GM12878 (cell line): ENCODE results near the gene GEMIN5. TPM values are rescaled to one million over a fixed set of nuclear protein-coding genes. Genes with fewer than 3 reads are reported as not detected.

Experiments
- ATAC-seq: fragments of 200-7000 bp; cut with Tn5 transposase; 3 replicates; pipeline ENCODE4 v1.9.1; 2020; ENCODE audit warnings: mild to moderate bottlenecking, moderate library complexity
- BruUV-seq: library from RNA; stranded (reverse); fragments of 400-500 nt; replicated peaks from 2 replicates; lab custom pipeline; 2021; lab: Mats Ljungman, UMichigan
- CTCF ChIA-PET: fragments of 300-600 bp; sonication (Branson Sonifier 250); formaldehyde crosslinking; extraction: SDS; loops from one replicate; lab custom pipeline; 2021; ENCODE audit warnings: inconsistent platforms; lab: Yijun Ruan, JAX
- POLR2A ChIA-PET: fragments of 350-600 bp; formaldehyde crosslinking; extraction: SDS; loops from one replicate; lab custom pipeline; 2021; ENCODE audit warnings: inconsistent platforms; lab: Charles Lee
- RAD21 ChIA-PET: fragments of 300-600 bp; sonication (Branson Sonifier 250); formaldehyde crosslinking; loops from one replicate; lab custom pipeline; 2023; ENCODE audit warnings: antibody characterized with exemption; ENCODE audit not compliant: unreplicated experiment; lab: Charles Lee
- SMC1A ChIA-PET: fragments of 300-600 bp; sonication (Branson Sonifier 250); formaldehyde crosslinking; loops from one replicate; lab custom pipeline; 2023; ENCODE audit not compliant: unreplicated experiment, uncharacterized antibody; lab: Charles Lee
- DNase-seq: peaks from one replicate; pipeline ENCODE4 v3.0.0-alpha.2; 2011; ENCODE audit warnings: low read depth, low spot score
- FAIRE-seq: peaks from 3 replicates; lab custom pipeline; 2011; peaks lifted over from hg19 to GRCh38; lab: Jason Lieb, UNC
- H2AFZ ChIP-seq: 2 replicates; pipeline ENCODE4 v1.6.0; 2011; ENCODE audit warnings: low read depth, low read length, control low read depth; ENCODE audit not compliant: control insufficient read depth
- H3K27ac ChIP-seq: 2 replicates; pipeline ENCODE4 v1.5.1; 2011; ENCODE audit warnings: control low read depth; ENCODE audit not compliant: control insufficient read depth, insufficient read depth
- H3K27me3 ChIP-seq, 2 experiments: replicated peaks in 1 of 2; 2 replicates each; pipeline versions ENCODE4 v1.6.0 to v1.6.1; 2011; ENCODE audit warnings: low read length in 1 of 2; ENCODE audit not compliant: control insufficient read depth in 2 of 2, insufficient read depth in 2 of 2
- H3K36me3 ChIP-seq, 2 experiments: 2 replicates each; pipeline ENCODE4 v1.5.1; 2011; ENCODE audit warnings: low read length in 1 of 2; ENCODE audit not compliant: control insufficient read depth in 2 of 2, insufficient read depth in 2 of 2
- H3K4me1 ChIP-seq: 2 replicates; pipeline ENCODE4 v1.6.1; 2011; ENCODE audit warnings: mild to moderate bottlenecking, low read length, moderate library complexity, mixed read lengths; ENCODE audit not compliant: control insufficient read depth, insufficient read depth
- H3K4me2 ChIP-seq: 2 replicates; pipeline ENCODE4 v1.6.0; 2011; ENCODE audit warnings: control low read depth; ENCODE audit not compliant: control insufficient read depth, insufficient read depth
- H3K4me3 ChIP-seq: fragments of 200-600 bp; sonication (generic); 2 replicates; pipeline ENCODE4 v1.5.1; 2016
- H3K79me2 ChIP-seq: 2 replicates; pipeline ENCODE4 v1.6.0; 2011; ENCODE audit warnings: low read length; ENCODE audit not compliant: control insufficient read depth, insufficient read depth
- H3K9ac ChIP-seq: 2 replicates; pipeline ENCODE4 v1.8.0; 2011; ENCODE audit warnings: low read length, control low read depth, mixed read lengths; ENCODE audit not compliant: control insufficient read depth, insufficient read depth
- H3K9me3 ChIP-seq: replicated peaks from 3 replicates; pipeline ENCODE4 v1.5.1; 2011; ENCODE audit warnings: mild to moderate bottlenecking, low read length; ENCODE audit not compliant: control insufficient read depth, insufficient read depth
- H4K20me1 ChIP-seq: 2 replicates; pipeline ENCODE4 v1.6.0; 2011; ENCODE audit not compliant: control insufficient read depth, insufficient read depth
- BCL11A ChIP-seq: IDR thresholded peaks from 2 replicates; pipeline ENCODE4 v1.6.1; 2011; ENCODE audit warnings: low read depth, low read length
- CREB1 ChIP-seq: IDR thresholded peaks from 2 replicates; pipeline ENCODE4 v1.6.1; 2012; ENCODE audit warnings: low read depth, mild to moderate bottlenecking, inconsistent platforms
- GABPA ChIP-seq: IDR thresholded peaks from 2 replicates; pipeline ENCODE4 v1.6.1; 2014; ENCODE audit warnings: antibody characterized with exemption, low read depth, mild to moderate bottlenecking, inconsistent platforms
- IKZF1 ChIP-seq: fragments of 450-650 bp; conservative IDR thresholded peaks from 2 replicates; pipeline ENCODE4 v1.6.1; 2017; ENCODE audit warnings: antibody characterized with exemption, mild to moderate bottlenecking
- MEF2A ChIP-seq: IDR thresholded peaks from 2 replicates; pipeline ENCODE4 v1.6.1; 2011; ENCODE audit warnings: low read depth, mild to moderate bottlenecking, low read length, moderate library complexity; ENCODE audit not compliant: insufficient read depth
- MYB ChIP-seq: fragments of 150-350 bp; IDR thresholded peaks from 2 replicates; pipeline ENCODE4 v1.6.1; 2014; ENCODE audit warnings: mild to moderate bottlenecking, low read depth, low read length, borderline replicate concordance
- ZSCAN29 ChIP-seq: fragments of 450-650 bp; IDR thresholded peaks from 2 replicates; pipeline ENCODE4 v1.6.1; 2017; ENCODE audit warnings: mild to moderate bottlenecking, moderate library complexity
- WGBS: methylation state at CpG from one replicate; pipeline ENCODE4 v1.1.6; 2016; ENCODE audit warnings: low lambda C conversion rate; ENCODE audit not compliant: insufficient replicate concordance, insufficient coverage; ENCODE audit errors: missing lambda C conversion rate; 5-methylcytosine and 5-hydroxymethylcytosine counted together
- in situ Hi-C: fragments of 300-500 bp; cut with MboI; formaldehyde crosslinking; loops from 9 replicates; pipeline ENCODE4 v1.14.3; 2018; ENCODE audit warnings: mixed read lengths
- intact Hi-C: fragments of 100-400 bp; cut with micrococcal nuclease; formaldehyde crosslinking; loops from one replicate; pipeline ENCODE4 v1.14.2; 2022; ENCODE audit not compliant: unreplicated experiment
- polyA plus RNA-seq, 11 experiments: library from polyadenylated mRNA; depleted of rRNA in 4 of 11; unstranded in 6 of 11; stranded (reverse) in 5 of 11; fragments of >200 nt; fragmentation: Nextera tagmentation in 4 of 11; fragmentation: Illumina TruSeq in 1 of 11; extraction: Ambion mirVana in 4 of 11; extraction: Trizol in 1 of 11; gene quantifications; 1 replicate in 1 of 11; 2 replicates in 10 of 11; pipeline versions ENCODE4 v1.2.1 to v1.2.3, GENCODE V29; 2011 to 2016; ENCODE audit warnings: inconsistent platforms in 2 of 11, missing spikeins in 2 of 11, low read depth in 1 of 11
- total RNA-seq, 4 experiments: library from RNA; depleted of rRNA in 3 of 4; stranded (reverse); fragments of >200 nt in 3 of 4; fragmentation: Illumina TruSeq in 1 of 4; extraction: Trizol in 1 of 4; gene quantifications; 2 replicates each; pipeline versions ENCODE4 v1.2.1 to v1.2.3, GENCODE V29; 2013 to 2021

Gene GEMIN5
- total and polyA plus RNA-seq, 10 of the 15 experiments (the other 5 are each of a cell fraction or from before 2014, with no cell fraction given), result 6.3 to 29.8 (median 23.3) TPM

DNA sequence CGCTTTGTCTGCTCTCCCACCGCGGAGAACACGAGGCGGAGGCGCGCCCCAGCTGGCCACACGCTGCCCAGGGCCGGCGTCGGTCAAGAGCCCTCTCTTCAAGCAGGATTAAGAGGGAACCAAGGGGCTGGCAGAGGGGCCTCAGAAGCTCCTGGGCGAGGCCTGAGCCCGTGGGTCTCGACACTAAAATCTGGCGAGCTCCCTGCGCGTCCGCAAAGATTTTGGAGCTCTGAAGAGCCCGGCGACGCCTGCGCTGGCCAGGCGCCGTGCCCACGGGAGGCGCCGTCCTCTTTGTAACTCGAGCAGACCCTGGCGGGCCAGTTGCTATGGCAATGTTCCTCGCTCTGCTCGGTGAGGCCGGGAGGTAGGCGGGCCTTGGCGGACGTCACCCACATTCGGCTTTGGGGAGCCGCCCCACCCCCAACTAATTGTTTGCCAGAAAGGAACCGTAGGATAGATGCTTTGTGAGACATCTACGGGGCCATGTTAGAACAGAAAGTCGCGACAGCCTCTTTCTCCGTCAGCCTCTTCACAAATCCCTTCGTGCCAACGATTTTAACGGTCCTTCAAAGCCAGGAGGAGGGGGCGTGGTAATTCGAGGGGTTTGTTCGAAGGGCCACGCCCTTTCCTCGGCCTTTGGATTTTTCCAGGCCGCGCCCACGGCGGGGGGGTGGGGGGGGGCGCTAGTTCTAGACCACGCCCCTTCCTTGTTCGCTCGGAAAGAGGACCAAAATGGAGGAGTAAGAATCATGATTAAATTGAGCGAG is 80.3 kb downstream of the GEMIN5 start (continued):
- TF ChIP-seq BCL11A (0 out of 2 replicates have a peak, but pooled peaks have one; percentile 3), IKZF1 (peak; percentile 59), ZSCAN29 (no peak)

DNA sequence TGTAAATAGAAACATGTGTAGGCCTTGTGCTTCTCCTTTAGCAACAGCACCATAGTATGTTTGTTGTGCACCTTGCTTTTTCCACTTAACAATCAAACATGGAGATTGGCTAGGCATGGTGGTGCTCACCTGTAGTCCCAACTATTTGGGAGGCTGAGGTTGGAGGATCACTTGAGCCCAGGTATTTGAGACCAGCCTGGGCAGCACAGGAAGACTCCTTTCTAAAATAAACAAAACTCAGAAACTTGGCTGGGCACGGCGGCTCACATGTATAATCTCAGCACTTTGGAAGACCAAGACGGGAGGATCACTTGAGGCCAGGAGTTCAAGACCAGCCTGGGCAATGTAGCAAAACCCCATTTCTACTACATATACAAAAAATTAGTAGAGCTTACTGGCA is 86.7 kb downstream of the GEMIN5 start:
- intact Hi-C loops, result no loop called here
- no peak overlapping the region for H3K9ac ChIP-seq
- H3K36me3 ChIP-seq, result no peaks in the 10 kb centered on the region
- H3K27ac ChIP-seq, result no peak overlapping the region
- in situ Hi-C loops, result loop anchor here (5.0 kb wide), 1 partner anchor 34 kb away; no protein-coding TSS in a partner anchor
- BruUV-seq, result no TSS peak
- FAIRE-seq (no peak), ATAC-seq (no peak), DNase-seq (no peak)
- no peak overlapping the region for H3K4me2 ChIP-seq
- no peaks in the 10 kb centered on the region for H3K27me3 ChIP-seq
- H3K9me3 ChIP-seq, result no peaks in the 10 kb centered on the region
- ChIA-PET CTCF (interaction anchor here (0.8 to 1.2 kb wide), 4 partner anchors 52 to 209 kb away, joined by 3 read pairs; no protein-coding TSS in a partner anchor), POLR2A (no interaction called here), SMC1A (interaction anchor here (0.6 to 1.4 kb wide), 2 partner anchors 8 to 29 kb away, joined by 3 read pairs; no protein-coding TSS in a partner anchor), RAD21 (no interaction called here)
- TF ChIP-seq GABPA (no peak), MEF2A (no peak), MYB (no peak), CREB1 (no peak)
- no peaks in the 10 kb centered on the region for H3K79me2 ChIP-seq
- H3K4me3 ChIP-seq, result no peak overlapping the region
- H3K4me1 ChIP-seq, result no peaks in the 10 kb centered on the region
- 89% methylated on average over 3 of the region's 3 CpGs for WGBS
- H2AFZ ChIP-seq, result no peak overlapping the region
- no peaks in the 10 kb centered on the region for H4K20me1 ChIP-seq
